Left ventricle myocardium superior (tissue), 1 donor: ENCODE measurements around the gene TTC7B. TPM values are rescaled to one million over a fixed set of nuclear protein-coding genes. Genes with fewer than 3 reads are reported as not detected.

Experiments used
- ATAC-seq: fragments of 200-7000 bp; cut with Tn5 transposase; one replicate; pipeline ENCODE4 v1.9.1; 2020; ENCODE audit warnings: mild to moderate bottlenecking, moderate library complexity
- DNase-seq: peaks from one replicate; pipeline ENCODE4 v3.0.0-alpha.2; 2020
- intact Hi-C: fragments of 100-400 bp; cut with micrococcal nuclease; formaldehyde crosslinking; loops from one replicate; pipeline ENCODE4 v1.11.0; 2022
- total RNA-seq: library from RNA; stranded (reverse); fragmentation: NEBNext Ultra II Directional; extraction: Animal tissue kit (Norgen Biotek cat#: 25700); gene quantifications from one replicate; pipeline ENCODE4 v1.2.1, GENCODE V29; 2021
- donor health status: DM: no; HTN: yes; CAD: no; lungs with severe emphysema.

Gene TTC7B
- total RNA-seq, 1 donor from 2014 or later: 72.2 TPM

DNA sequence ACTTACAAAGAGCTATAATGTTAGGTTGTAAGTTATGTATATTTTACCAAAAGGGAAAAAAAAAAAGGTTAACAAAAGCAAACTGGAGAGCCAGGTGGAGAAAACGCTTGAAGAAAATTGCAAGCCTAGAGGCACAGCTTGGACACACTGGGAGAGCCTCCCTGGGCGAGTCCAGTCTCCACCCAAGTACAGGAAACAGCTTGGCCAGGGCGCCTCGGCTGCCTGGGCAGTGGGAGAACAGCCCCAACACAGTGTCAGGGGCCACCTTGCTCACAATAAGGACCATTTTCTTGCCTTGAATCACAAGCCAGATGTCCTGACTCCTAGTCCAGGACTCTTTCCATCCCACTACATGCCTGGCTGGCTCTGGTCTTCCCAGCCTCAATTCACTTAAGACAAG lies 33.3 kb downstream of the TTC7B start:
- ATAC-seq (no peak), DNase-seq (no peak)
- intact Hi-C loops: no loop called here

- intact Hi-C loops: no loop called here
- DNase-seq (no peak), ATAC-seq (no peak)
Observed at GRCh38 chr14:90781876-90782275, 34.4 kb downstream of the TTC7B start.

GRCh38 chr14:90781344-90781761 lies 34.9 kb downstream of the TTC7B start:
- DNase-seq (no peak), ATAC-seq (no peak)
- intact Hi-C loops: no loop called here

DNA sequence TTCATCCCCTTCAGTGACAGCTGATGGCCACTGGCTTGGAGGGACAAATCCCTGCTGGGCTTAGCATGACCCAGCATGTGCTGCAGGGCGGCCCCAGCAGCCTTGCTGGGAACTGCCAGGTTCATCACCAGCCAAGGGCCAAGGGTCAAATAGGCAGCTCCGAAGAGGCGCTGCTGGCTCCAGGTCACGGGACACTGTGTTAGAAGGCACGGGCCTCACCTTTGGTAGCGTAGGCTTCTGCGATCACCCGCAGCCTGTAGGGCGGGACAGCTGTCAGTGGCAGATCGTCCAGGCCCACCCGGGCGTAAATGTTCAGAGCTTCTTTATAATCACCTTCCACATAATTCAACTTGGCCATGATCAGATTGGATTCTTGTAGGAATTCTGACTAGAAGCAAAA lies 35.7 kb downstream of the TTC7B start:
- ATAC-seq (no peak), DNase-seq (no peak)
- intact Hi-C loops: no loop called here

GRCh38 chr14:90778571-90779255 lies 37.5 kb downstream of the TTC7B start:
- intact Hi-C loops: no loop called here
- DNase-seq (no peak), ATAC-seq (no peak)

DNA sequence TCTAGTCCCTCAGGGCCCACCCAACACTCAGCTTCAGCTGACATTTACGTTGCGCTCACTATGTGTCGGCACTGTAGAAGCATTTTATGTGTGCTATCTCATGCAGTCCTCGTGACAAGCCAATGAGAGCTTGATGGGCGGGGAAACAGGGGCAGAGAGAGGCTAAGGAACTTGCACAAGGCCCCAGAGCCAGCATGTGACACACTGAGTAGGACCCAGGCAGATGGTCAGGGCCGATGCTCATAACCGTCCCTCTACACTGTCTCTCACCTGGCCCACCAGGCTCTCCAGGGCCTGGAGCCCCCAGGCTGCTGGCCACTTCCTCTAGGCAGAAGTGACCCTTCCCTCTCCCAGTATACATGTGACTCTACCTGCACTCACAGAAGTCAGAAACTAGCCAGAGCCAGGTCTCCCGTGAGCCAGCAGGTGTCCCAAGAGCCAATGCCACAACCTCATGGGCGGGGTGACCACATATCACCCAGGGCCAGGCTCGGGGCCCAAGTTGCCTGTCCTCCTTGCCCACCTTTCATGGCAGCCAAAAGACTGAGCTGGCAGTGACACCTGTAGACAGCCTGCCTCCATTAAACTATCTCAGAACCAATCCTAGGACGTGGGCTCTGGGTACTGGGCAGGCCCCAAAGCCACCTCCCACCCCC lies 38.3 kb downstream of the TTC7B start:
- intact Hi-C loops: no loop called here
- DNase-seq (no peak), ATAC-seq (peak; percentile 29)

DNA sequence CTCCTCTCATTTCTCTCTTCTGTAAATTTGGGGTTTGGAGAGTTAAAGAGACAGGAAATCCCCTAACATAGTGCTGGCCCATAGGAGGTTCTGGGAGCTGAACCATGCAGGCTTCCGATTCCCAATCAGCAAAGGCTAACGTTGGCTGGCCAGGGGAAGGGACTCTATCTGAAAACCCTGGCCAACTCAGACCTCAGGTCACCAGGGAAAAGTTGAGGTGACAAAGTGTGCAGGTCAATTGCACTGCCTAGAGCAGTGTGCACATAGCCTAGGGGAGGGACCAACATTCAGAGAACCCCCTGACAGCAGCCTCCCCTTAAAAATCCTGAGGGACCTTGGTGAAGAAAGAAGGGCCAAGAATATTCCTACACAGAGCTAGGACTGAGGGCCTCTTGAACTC lies 38.9 kb downstream of the TTC7B start:
- intact Hi-C loops: no loop called here
- no peak for DNase-seq
- no peak for ATAC-seq

GRCh38 chr14:90775441-90775840 lies 40.8 kb downstream of the TTC7B start:
- no peak for ATAC-seq

DNA sequence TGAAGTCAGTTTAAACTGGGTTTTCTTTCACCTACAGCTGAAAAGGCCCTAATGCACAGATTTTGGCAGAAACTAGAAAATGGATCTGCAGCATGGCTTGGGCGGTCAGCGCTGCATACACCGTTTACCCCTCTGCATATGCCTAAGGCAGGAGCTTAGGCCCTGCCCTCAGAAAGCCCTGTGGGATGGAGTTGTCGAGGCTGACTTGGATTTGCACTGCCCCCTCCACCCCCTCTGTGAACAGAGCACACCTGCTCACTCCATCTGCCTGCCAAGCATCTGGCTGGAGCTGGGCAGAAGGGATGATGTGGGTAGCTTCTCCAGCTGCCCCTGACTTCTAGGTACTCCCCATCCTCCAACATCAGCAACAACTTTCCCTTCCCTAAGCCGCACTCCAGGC lies 41.9 kb downstream of the TTC7B start:
- intact Hi-C loops: no loop called here
- no peak for DNase-seq
- no peak for ATAC-seq

More at GRCh38 chr14:90775441-90775840, 40.8 kb downstream of the TTC7B start:
- intact Hi-C loops: no loop called here
- no peak for DNase-seq

DNA sequence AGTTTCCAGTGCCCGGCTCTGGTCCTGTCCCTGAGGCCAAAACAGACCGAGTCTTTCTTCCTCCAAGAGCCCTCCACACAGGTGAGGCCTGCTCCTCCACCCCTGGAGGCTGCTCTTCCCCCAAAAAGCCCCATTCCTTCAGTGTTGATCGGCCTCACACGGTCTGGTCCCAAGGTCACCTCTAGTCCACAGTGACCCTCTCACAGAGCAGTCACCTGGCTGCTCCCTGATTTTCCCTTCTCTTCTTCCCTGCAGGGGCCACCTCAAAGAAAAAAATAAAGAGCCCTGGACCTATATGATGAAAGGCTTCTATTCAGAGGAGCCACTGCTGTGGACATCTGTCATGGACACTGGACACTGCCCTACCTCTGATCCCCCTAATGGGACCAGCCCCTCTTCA lies 42.5 kb downstream of the TTC7B start:
- ATAC-seq (peak; percentile 50), DNase-seq (no peak)
- intact Hi-C loops: no loop called here

DNA sequence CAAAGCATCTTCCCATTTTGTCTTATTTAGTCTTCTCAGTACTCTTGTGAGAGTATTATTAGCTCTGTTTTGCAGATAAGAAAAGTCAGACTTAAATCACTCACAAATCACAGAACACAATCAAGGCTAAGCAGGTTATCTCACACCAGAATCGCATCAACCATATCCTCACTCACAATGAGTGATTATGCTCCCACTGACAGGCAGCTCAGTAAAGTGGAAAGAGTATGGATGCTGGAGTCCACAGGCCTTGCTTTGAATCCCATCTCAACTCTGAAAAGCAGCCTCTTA lies 43.1 kb downstream of the TTC7B start:
- intact Hi-C loops: no loop called here
- DNase-seq: no peak
- no peak for ATAC-seq

DNA sequence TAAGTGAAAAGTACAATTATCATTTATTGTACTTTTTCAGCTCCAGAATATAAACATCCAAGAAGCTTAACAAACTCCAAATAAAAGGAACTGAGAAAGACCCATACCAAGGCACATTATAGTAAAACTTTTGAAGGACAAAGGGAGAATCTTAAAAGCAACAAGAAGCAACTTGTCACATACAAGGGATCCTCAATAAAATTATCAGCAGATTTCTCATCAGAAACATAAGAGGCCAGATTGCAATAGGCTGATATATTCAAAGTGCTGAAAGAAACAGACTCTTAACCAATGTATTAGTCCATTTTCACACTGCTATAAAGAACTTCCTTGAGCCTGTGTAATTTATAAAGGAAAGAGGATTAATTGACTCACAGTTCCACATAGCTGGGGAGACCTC lies 48.3 kb downstream of the TTC7B start:
- DNase-seq (no peak), ATAC-seq (no peak)
- intact Hi-C loops: no loop called here

DNA sequence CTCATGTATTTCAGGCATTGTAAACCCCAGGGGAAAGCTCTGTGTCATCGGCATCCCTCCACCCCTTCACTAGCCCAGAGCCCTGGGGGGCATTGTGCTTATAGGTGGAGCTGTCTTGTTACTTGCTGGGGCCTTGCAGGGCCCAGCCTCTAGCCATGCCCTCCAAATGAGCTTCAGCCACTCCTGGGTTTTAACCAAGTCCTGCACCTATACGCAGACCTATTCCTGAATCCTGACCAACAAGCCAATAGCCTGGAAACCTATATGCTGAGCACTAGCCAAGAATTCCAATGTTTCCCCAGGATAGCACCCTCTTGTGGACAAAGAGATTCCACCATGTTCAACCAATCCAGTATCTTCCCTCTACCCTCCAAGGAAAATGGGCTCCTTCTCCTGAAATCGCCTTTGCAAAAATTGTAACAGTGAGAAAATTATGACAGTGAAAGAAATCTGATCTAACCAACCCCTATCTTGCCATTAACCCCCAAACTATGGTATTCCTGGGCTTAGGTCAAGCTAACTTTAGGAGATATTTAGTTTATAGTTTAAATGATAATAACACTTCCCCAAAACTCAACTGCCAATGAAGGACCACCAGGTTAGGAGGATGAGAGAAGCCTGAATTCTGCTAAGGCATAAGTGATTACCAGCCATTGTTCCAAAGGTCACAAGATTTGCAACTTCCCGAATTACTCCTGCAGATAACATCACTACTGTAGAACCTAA lies 55.5 kb downstream of the TTC7B start:
- ATAC-seq (no peak), DNase-seq (no peak)
- intact Hi-C loops: no loop called here

GRCh38 chr14:90760078-90760444 lies 56.2 kb downstream of the TTC7B start:
- ATAC-seq (peak; percentile 1), DNase-seq (no peak)
- intact Hi-C loops: no loop called here

- peak; percentile 54 for ATAC-seq
- peak; percentile 55 for DNase-seq
- intact Hi-C loops: no loop called here
Observed at GRCh38 chr14:90759370-90760077, 56.7 kb downstream of the TTC7B start.

GRCh38 chr14:90758959-90759358 lies 57.3 kb downstream of the TTC7B start:
- intact Hi-C loops: no loop called here
- ATAC-seq (peak; percentile 77), DNase-seq (peak; percentile 79)

GRCh38 chr14:90758028-90758889 lies 58.0 kb downstream of the TTC7B start:
- peak; percentile 98 for DNase-seq
- ATAC-seq: peak; percentile 90
- intact Hi-C loops: no loop called here

- DNase-seq: no peak
- intact Hi-C loops: no loop called here
Observed at GRCh38 chr14:90757452-90757851, 58.8 kb downstream of the TTC7B start.

DNA sequence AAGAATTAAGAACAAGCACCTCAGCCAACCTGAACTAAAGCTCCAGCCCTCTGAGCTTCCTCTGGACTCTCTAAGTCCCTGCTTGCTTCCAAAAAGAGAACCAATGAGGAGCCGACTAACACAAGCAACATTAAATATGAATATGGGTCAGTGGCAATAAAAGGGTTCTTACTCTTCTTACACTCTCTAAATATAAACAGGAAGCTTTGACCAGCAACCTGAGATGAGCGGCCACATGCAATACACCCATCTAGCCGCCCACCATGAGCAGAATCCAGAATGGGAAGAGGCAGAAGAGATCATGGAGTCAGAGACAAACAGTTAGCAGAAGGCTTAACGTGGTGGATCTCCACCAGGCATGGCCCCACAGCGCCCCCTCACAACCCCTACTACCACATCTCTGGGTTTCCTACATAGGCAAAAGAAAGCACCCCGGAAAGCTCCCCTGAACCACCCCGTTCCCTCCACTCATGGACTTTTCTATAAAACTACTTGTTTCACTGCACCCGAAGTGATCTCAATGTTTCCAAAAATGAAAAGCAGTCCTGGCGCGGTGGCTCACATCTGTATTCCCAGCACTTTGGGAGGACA lies 59.4 kb downstream of the TTC7B start:
- no peak for DNase-seq
- intact Hi-C loops: no loop called here
- no peak for ATAC-seq

More at GRCh38 chr14:90757452-90757851, 58.8 kb downstream of the TTC7B start:
- ATAC-seq: no peak
